OCI-M1 (cell line): ENCODE results near the gene C11orf91.
"Not testable (repeated sequence)": the region's sequence is repeated elsewhere in the genome, so short reads cannot be mapped to it uniquely, and the experiment has no call there.

ENCODE experiments used
- DNase-seq: peaks from one replicate; lab custom pipeline; 2025; lab: John Stamatoyannopoulos, UW

Gene C11orf91

GRCh38 chr11:33669598-33670249 is 30.9 kb downstream of the C11orf91 start:
- DNase-seq: no peak

GRCh38 chr11:33668951-33669596 is 31.6 kb downstream of the C11orf91 start:
- DNase-seq: no peak

GRCh38 chr11:33668468-33668825 is 32.2 kb downstream of the C11orf91 start:
- DNase-seq: no peak

- DNase-seq: no peak
Measured at GRCh38 chr11:33667819-33668467, 32.7 kb downstream of the C11orf91 start.

GRCh38 chr11:33665350-33666106 is 35.1 kb downstream of the C11orf91 start:
- no peak for DNase-seq

- no peak for DNase-seq
Measured at GRCh38 chr11:33664827-33665226, 35.8 kb downstream of the C11orf91 start.

GRCh38 chr11:33664166-33664565 is 36.5 kb downstream of the C11orf91 start:
- no peak for DNase-seq

GRCh38 chr11:33663121-33663520 is 37.5 kb downstream of the C11orf91 start:
- no peak for DNase-seq

- not testable (repeated sequence) for DNase-seq
Measured at GRCh38 chr11:33661526-33661925, 39.1 kb downstream of the C11orf91 start.

- no peak for DNase-seq
Measured at GRCh38 chr11:33660962-33661361, 39.7 kb downstream of the C11orf91 start.

- DNase-seq: no peak
Measured at GRCh38 chr11:33659370-33660139, 41.1 kb downstream of the C11orf91 start.

GRCh38 chr11:33658195-33658900 is 42.3 kb downstream of the C11orf91 start:
- no peak for DNase-seq

GRCh38 chr11:33657757-33658156 is 42.9 kb downstream of the C11orf91 start:
- DNase-seq: no peak

- no peak for DNase-seq
Measured at GRCh38 chr11:33656768-33657167, 43.9 kb downstream of the C11orf91 start.

GRCh38 chr11:33655842-33656600 is 44.6 kb downstream of the C11orf91 start:
- no peak for DNase-seq

- DNase-seq: no peak
Measured at GRCh38 chr11:33654594-33654993, 46.0 kb downstream of the C11orf91 start.

GRCh38 chr11:33652930-33653329 is 47.7 kb downstream of the C11orf91 start:
- peak; percentile 49 for DNase-seq

GRCh38 chr11:33652431-33652830 is 48.2 kb downstream of the C11orf91 start:
- no peak for DNase-seq

- no peak for DNase-seq
Measured at GRCh38 chr11:33651990-33652389, 48.6 kb downstream of the C11orf91 start.

GRCh38 chr11:33651555-33651954 is 49.1 kb downstream of the C11orf91 start:
- DNase-seq: no peak
